SJSA1 (cell line): Measurements from ENCODE around the gene CYP2F1. TPM values are rescaled to one million over a fixed set of nuclear protein-coding genes. Genes with fewer than 3 reads are reported as not detected.

Experiments
- DNase-seq, 2 experiments: peaks; one replicate each; pipeline ENCODE4 v3.0.0-alpha.2; 2015 to 2020; ENCODE audit warnings: low spot score in 2 of 2, low read depth in 1 of 2
- H3K27ac ChIP-seq: fragments of 250-450 bp; sonication (Bioruptor Pico); 2 replicates; pipeline ENCODE4 v1.5.1; 2020; ENCODE audit warnings: mild to moderate bottlenecking, moderate library complexity
- H3K27me3 ChIP-seq: fragments of 250-450 bp; sonication (Bioruptor Pico); replicated peaks from 2 replicates; pipeline ENCODE4 v1.5.1; 2020; ENCODE audit warnings: mild to moderate bottlenecking, moderate library complexity
- H3K36me3 ChIP-seq: fragments of 250-450 bp; sonication (Bioruptor Pico); 2 replicates; pipeline ENCODE4 v1.5.1; 2020; ENCODE audit warnings: mild to moderate bottlenecking
- H3K4me1 ChIP-seq: fragments of 250-450 bp; sonication (Bioruptor Pico); replicated peaks from 2 replicates; pipeline ENCODE4 v1.6.1; 2021; ENCODE audit warnings: mild to moderate bottlenecking
- H3K4me3 ChIP-seq: fragments of 250-450 bp; sonication (Bioruptor Pico); 2 replicates; pipeline ENCODE4 v1.5.1; 2020; ENCODE audit warnings: mild to moderate bottlenecking
- H3K9me3 ChIP-seq: fragments of 250-450 bp; sonication (Bioruptor Pico); replicated peaks from 2 replicates; pipeline ENCODE4 v1.5.1; 2020; ENCODE audit warnings: mild to moderate bottlenecking
- total RNA-seq: library from RNA; depleted of rRNA; stranded (reverse); fragments of >200 nt; shearing (Covaris generic); gene quantifications from 2 replicates; pipeline ENCODE4 v1.2.3, GENCODE V29; 2014; rRNA removed

The CYP2F1 gene
- total RNA-seq, 1 experiment from 2014 or later: not detected

GRCh38 chr19:41175801-41176777 lies 61.9 kb downstream of the CYP2F1 start:
- peak overlapping the region; percentile 15 for H3K4me3 ChIP-seq
- peak; percentile 84 to 93 for DNase-seq
- peaks cover 14% of the 10 kb centered on the region for H3K4me1 ChIP-seq
- no peaks in the 10 kb centered on the region for H3K27me3 ChIP-seq
- peak overlapping the region; percentile 73 for H3K27ac ChIP-seq
- H3K9me3 ChIP-seq: no peaks in the 10 kb centered on the region
- H3K36me3 ChIP-seq: no peaks in the 10 kb centered on the region

Other genes starting within 250 kb of the CYP2F1 start
- not detected in 2 replicates for gene CYP2A7, start 232.2 kb upstream of the CYP2F1 start, total RNA-seq
- gene CYP2B6, start 123.2 kb upstream of the CYP2F1 start, total RNA-seq: not detected in 2 replicates
- gene CYP2A13, start 26.0 kb upstream of the CYP2F1 start, total RNA-seq: not detected in 2 replicates
- gene CYP2S1, start 78.8 kb downstream of the CYP2F1 start, total RNA-seq: not detected in 2 replicates
- gene AXL, start 104.8 kb downstream of the CYP2F1 start, total RNA-seq: 181 and 224 TPM in 2 replicates
- 147 and 162 TPM in 2 replicates for gene HNRNPUL1, start 149.9 kb downstream of the CYP2F1 start, total RNA-seq
- gene CCDC97, start 195.7 kb downstream of the CYP2F1 start, total RNA-seq: 6.0 and 10.7 TPM in 2 replicates
- 16.4 and 17.4 TPM in 2 replicates for gene TGFB1, start 239.5 kb downstream of the CYP2F1 start, total RNA-seq
- gene B9D2, start 249.7 kb downstream of the CYP2F1 start, total RNA-seq: 3.3 and 10.7 TPM in 2 replicates